Keratinocyte (primary cell): ENCODE data around the gene LLGL1.

ENCODE experiments used
- CTCF ChIP-seq, 3 experiments: IDR thresholded peaks in 1 of 3; conservative IDR thresholded peaks in 1 of 3; optimal IDR thresholded peaks in 1 of 3; 2 replicates in 2 of 3; 3 replicates in 1 of 3; pipeline versions ENCODE3 to v1.5.1; 2011; ENCODE audit warnings: low read length in 3 of 3, mild to moderate bottlenecking in 3 of 3, moderate library complexity in 2 of 3, control low read depth in 1 of 3, inconsistent platforms in 1 of 3; ENCODE audit not compliant: insufficient read depth in 2 of 3; ENCODE audit errors: extremely low read depth in 1 of 3
- EZH2 ChIP-seq: IDR thresholded peaks from one replicate; pipeline ENCODE4 v1.6.1; 2012; ENCODE audit warnings: inconsistent platforms, mild to moderate bottlenecking, low read length, moderate library complexity

GRCh38 chr17:18182110-18182977, 43.1 kb upstream of the LLGL1 start:
- TF ChIP-seq EZH2 = no peak
- TF ChIP-seq CTCF (optimal IDR thresholded peaks at IDR 0.05 in 1 of 3, IDR thresholded peaks at IDR 0.05 in 1 of 3, conservative IDR thresholded peaks at IDR 0.05 in 1 of 3; ENCODE audit: extremely low read depth in 1 of 3, insufficient read depth in 2 of 3, low read length in 3 of 3) = no peak
